ENCODE results near the gene VARS2.
"Not testable (repeated sequence)": the region's sequence is repeated elsewhere in the genome, so short reads cannot be mapped to it uniquely, and the experiment has no call there.

Gene VARS2

GRCh38 chr6:30914076-30914853, at the start of gene VARS2:
VARS2 (plus strand) TSS chr6:30914238; CDS start chr6:30914837, 599 bp downstream.
- Histone ChIP-seq H3K27me3 (ENCODE audit: control insufficient read depth in 5 of 5, insufficient read depth in 4 of 5, low read length in 5 of 5) (no peaks in the 10 kb centered on the region), H3K36me3 (ENCODE audit: control insufficient read depth in 5 of 5, insufficient read depth in 5 of 5, low read length in 5 of 5) (peaks cover 0 to 56% (median 47%) of the 10 kb centered on the region in 5 donors), H3K27ac (ENCODE audit: low read depth, low read length) (peak within 1 kb of the TSS; percentile 89), H3K9me3 (ENCODE audit: control insufficient read depth in 5 of 5, low read length in 5 of 5) (no peaks in the 10 kb centered on the region), H3K9ac (ENCODE audit: low read length in 5 of 5) (peak within 1 kb of the TSS; percentile 50 to 95 (median 76)), H3K4me3 (ENCODE audit: low read depth in 1 of 5, low read length in 5 of 5) (peak within 1 kb of the TSS; percentile 69 to 83 (median 69)), H3K4me1 (ENCODE audit: control insufficient read depth in 5 of 5, insufficient read depth in 5 of 5, low read length in 5 of 5) (peaks cover 2 to 34% (median 30%) of the 10 kb centered on the region in 5 donors)

GRCh38 chr6:30864325-30864724, 49.7 kb upstream of the VARS2 start:
- H3K36me3 ChIP-seq (ENCODE audit: control insufficient read depth in 5 of 5, insufficient read depth in 5 of 5, low read length in 5 of 5) = no peaks in the 10 kb centered on the region
- H3K4me3 ChIP-seq (ENCODE audit: low read depth in 1 of 5, low read length in 5 of 5) = no peak overlapping the region
- H3K27ac ChIP-seq (ENCODE audit: low read depth, low read length) = no peak overlapping the region
- no peaks in the 10 kb centered on the region for H3K4me1 ChIP-seq (ENCODE audit: control insufficient read depth in 5 of 5, insufficient read depth in 5 of 5, low read length in 5 of 5)
- H3K9me3 ChIP-seq (ENCODE audit: control insufficient read depth in 5 of 5, low read length in 5 of 5) = peaks cover 0 to 9% (median 1%) of the 10 kb centered on the region in 5 donors
- no peak overlapping the region for H3K9ac ChIP-seq (ENCODE audit: low read length in 5 of 5)
- H3K27me3 ChIP-seq (ENCODE audit: control insufficient read depth in 5 of 5, insufficient read depth in 4 of 5, low read length in 5 of 5) = no peaks in the 10 kb centered on the region

GRCh38 chr6:30869241-30869749, 44.7 kb upstream of the VARS2 start:
- H3K4me3 ChIP-seq (ENCODE audit: low read depth in 1 of 5, low read length in 5 of 5); H3K9ac ChIP-seq (ENCODE audit: low read length in 5 of 5); H3K4me1 ChIP-seq (ENCODE audit: control insufficient read depth in 5 of 5, insufficient read depth in 5 of 5, low read length in 5 of 5); H3K27me3 ChIP-seq (ENCODE audit: control insufficient read depth in 5 of 5, insufficient read depth in 4 of 5, low read length in 5 of 5); H3K27ac ChIP-seq (ENCODE audit: low read depth, low read length); H3K36me3 ChIP-seq (ENCODE audit: control insufficient read depth in 5 of 5, insufficient read depth in 5 of 5, low read length in 5 of 5): not testable (repeated sequence)
- H3K9me3 ChIP-seq (ENCODE audit: control insufficient read depth in 5 of 5, low read length in 5 of 5) = peaks cover 0 to 20% (median 6%) of the 10 kb centered on the region in 5 donors

- no peaks in the 10 kb centered on the region for H3K4me1 ChIP-seq (ENCODE audit: control insufficient read depth in 5 of 5, insufficient read depth in 5 of 5, low read length in 5 of 5)
- H3K4me3 ChIP-seq (ENCODE audit: low read depth in 1 of 5, low read length in 5 of 5) = no peak overlapping the region
- H3K9ac ChIP-seq (ENCODE audit: low read length in 5 of 5) = no peak overlapping the region
- H3K36me3 ChIP-seq (ENCODE audit: control insufficient read depth in 5 of 5, insufficient read depth in 5 of 5, low read length in 5 of 5) = no peaks in the 10 kb centered on the region
- H3K9me3 ChIP-seq (ENCODE audit: control insufficient read depth in 5 of 5, low read length in 5 of 5) = peaks cover 0 to 20% (median 6%) of the 10 kb centered on the region in 5 donors
- no peak overlapping the region for H3K27ac ChIP-seq (ENCODE audit: low read depth, low read length)
- no peaks in the 10 kb centered on the region for H3K27me3 ChIP-seq (ENCODE audit: control insufficient read depth in 5 of 5, insufficient read depth in 4 of 5, low read length in 5 of 5)
Measured at GRCh38 chr6:30870546-30870945, 43.5 kb upstream of the VARS2 start.

- Histone ChIP-seq H3K4me1 (ENCODE audit: control insufficient read depth in 5 of 5, insufficient read depth in 5 of 5, low read length in 5 of 5) (peaks cover 0 to 6% (median 4%) of the 10 kb centered on the region in 5 donors), H3K27me3 (ENCODE audit: control insufficient read depth in 5 of 5, insufficient read depth in 4 of 5, low read length in 5 of 5) (no peaks in the 10 kb centered on the region), H3K36me3 (ENCODE audit: control insufficient read depth in 5 of 5, insufficient read depth in 5 of 5, low read length in 5 of 5) (no peaks in the 10 kb centered on the region), H3K27ac (ENCODE audit: low read depth, low read length) (no peak overlapping the region), H3K9ac (ENCODE audit: low read length in 5 of 5) (no peak overlapping the region), H3K9me3 (ENCODE audit: control insufficient read depth in 5 of 5, low read length in 5 of 5) (peaks cover 0 to 20% (median 6%) of the 10 kb centered on the region in 5 donors), H3K4me3 (ENCODE audit: low read depth in 1 of 5, low read length in 5 of 5) (no peak overlapping the region)
Measured at GRCh38 chr6:30871592-30872183, 42.4 kb upstream of the VARS2 start.

GRCh38 chr6:30873137-30873640, 40.8 kb upstream of the VARS2 start:
- Histone ChIP-seq H3K27me3 (ENCODE audit: control insufficient read depth in 5 of 5, insufficient read depth in 4 of 5, low read length in 5 of 5) (no peaks in the 10 kb centered on the region), H3K36me3 (ENCODE audit: control insufficient read depth in 5 of 5, insufficient read depth in 5 of 5, low read length in 5 of 5) (no peaks in the 10 kb centered on the region), H3K4me1 (ENCODE audit: control insufficient read depth in 5 of 5, insufficient read depth in 5 of 5, low read length in 5 of 5) (peaks cover 0 to 17% (median 14%) of the 10 kb centered on the region in 5 donors), H3K9ac (ENCODE audit: low read length in 5 of 5) (no peak overlapping the region), H3K27ac (ENCODE audit: low read depth, low read length) (no peak overlapping the region), H3K9me3 (ENCODE audit: control insufficient read depth in 5 of 5, low read length in 5 of 5) (peaks cover 0 to 16% (median 6%) of the 10 kb centered on the region in 5 donors), H3K4me3 (ENCODE audit: low read depth in 1 of 5, low read length in 5 of 5) (no peak overlapping the region)

- H3K4me1 ChIP-seq (ENCODE audit: control insufficient read depth in 5 of 5, insufficient read depth in 5 of 5, low read length in 5 of 5) = peaks cover 3 to 23% (median 14%) of the 10 kb centered on the region in 5 donors
- not testable (repeated sequence) for H3K9ac ChIP-seq (ENCODE audit: low read length in 5 of 5); H3K4me3 ChIP-seq (ENCODE audit: low read depth in 1 of 5, low read length in 5 of 5); H3K27ac ChIP-seq (ENCODE audit: low read depth, low read length); H3K27me3 ChIP-seq (ENCODE audit: control insufficient read depth in 5 of 5, insufficient read depth in 4 of 5, low read length in 5 of 5); H3K36me3 ChIP-seq (ENCODE audit: control insufficient read depth in 5 of 5, insufficient read depth in 5 of 5, low read length in 5 of 5)
- peaks cover 0 to 16% (median 6%) of the 10 kb centered on the region in 5 donors for H3K9me3 ChIP-seq (ENCODE audit: control insufficient read depth in 5 of 5, low read length in 5 of 5)
Measured at GRCh38 chr6:30873795-30874194, 40.2 kb upstream of the VARS2 start.

GRCh38 chr6:30875244-30876038, 38.6 kb upstream of the VARS2 start:
- no peak overlapping the region for H3K4me3 ChIP-seq (ENCODE audit: low read depth in 1 of 5, low read length in 5 of 5)
- H3K9ac ChIP-seq (ENCODE audit: low read length in 5 of 5) = no peak overlapping the region
- H3K4me1 ChIP-seq (ENCODE audit: control insufficient read depth in 5 of 5, insufficient read depth in 5 of 5, low read length in 5 of 5) = peaks cover 3 to 24% (median 14%) of the 10 kb centered on the region in 5 donors
- no peaks in the 10 kb centered on the region for H3K27me3 ChIP-seq (ENCODE audit: control insufficient read depth in 5 of 5, insufficient read depth in 4 of 5, low read length in 5 of 5)
- no peak overlapping the region for H3K27ac ChIP-seq (ENCODE audit: low read depth, low read length)
- H3K36me3 ChIP-seq (ENCODE audit: control insufficient read depth in 5 of 5, insufficient read depth in 5 of 5, low read length in 5 of 5) = no peaks in the 10 kb centered on the region
- peaks cover 0 to 10% (median 0%) of the 10 kb centered on the region in 5 donors for H3K9me3 ChIP-seq (ENCODE audit: control insufficient read depth in 5 of 5, low read length in 5 of 5)

- Histone ChIP-seq H3K9ac (ENCODE audit: low read length in 5 of 5) (no peak overlapping the region), H3K4me3 (ENCODE audit: low read depth in 1 of 5, low read length in 5 of 5) (no peak overlapping the region), H3K27ac (ENCODE audit: low read depth, low read length) (no peak overlapping the region), H3K4me1 (ENCODE audit: control insufficient read depth in 5 of 5, insufficient read depth in 5 of 5, low read length in 5 of 5) (peaks cover 3 to 24% (median 14%) of the 10 kb centered on the region in 5 donors), H3K27me3 (ENCODE audit: control insufficient read depth in 5 of 5, insufficient read depth in 4 of 5, low read length in 5 of 5) (no peaks in the 10 kb centered on the region), H3K36me3 (ENCODE audit: control insufficient read depth in 5 of 5, insufficient read depth in 5 of 5, low read length in 5 of 5) (no peaks in the 10 kb centered on the region), H3K9me3 (ENCODE audit: control insufficient read depth in 5 of 5, low read length in 5 of 5) (peaks cover 0 to 6% (median 0%) of the 10 kb centered on the region in 5 donors)
Measured at GRCh38 chr6:30876039-30876730, 37.9 kb upstream of the VARS2 start.
